BLaER1 treated with 17β-estradiol and CSF1 and Interleukin-3, amounts not matched to agents 10 nM and 100 nM (cell line): ENCODE data around the gene PARD3B.
"Not testable (repeated sequence)": the region's sequence is repeated elsewhere in the genome, so short reads cannot be mapped to it uniquely, and the experiment has no call there.

Source experiments
- H3K27ac ChIP-seq, 11 experiments: shearing (Covaris generic); formaldehyde crosslinking; 2 replicates each; pipeline ENCODE4 v1.8.1; 2022
- H3K27me3 ChIP-seq, 11 experiments: shearing (Covaris generic); formaldehyde crosslinking; 2 replicates each; pipeline ENCODE4 v1.8.1; 2022
- H3K36me3 ChIP-seq, 11 experiments: shearing (Covaris generic); formaldehyde crosslinking; 2 replicates each; pipeline ENCODE4 v1.8.1; 2022
- H3K4me1 ChIP-seq, 10 experiments: shearing (Covaris generic); formaldehyde crosslinking; 2 replicates each; pipeline ENCODE4 v1.8.1; 2022
- H3K4me2 ChIP-seq, 11 experiments: shearing (Covaris generic); formaldehyde crosslinking; 2 replicates each; pipeline ENCODE4 v1.8.1; 2022
- H3K4me3 ChIP-seq, 10 experiments: shearing (Covaris generic); formaldehyde crosslinking; 2 replicates each; pipeline ENCODE4 v1.8.1; 2022
- H3K9ac ChIP-seq, 11 experiments: shearing (Covaris generic); formaldehyde crosslinking; 2 replicates each; pipeline ENCODE4 v1.8.1; 2022
- H3K9me3 ChIP-seq, 11 experiments: shearing (Covaris generic); formaldehyde crosslinking; replicated peaks in 1 of 11; 2 replicates each; pipeline ENCODE4 v1.8.1; 2022
- H4K20me1 ChIP-seq, 11 experiments: shearing (Covaris generic); formaldehyde crosslinking; 2 replicates each; pipeline ENCODE4 v1.8.1; 2022
- Cebpa-rat ChIP-seq, 11 experiments: shearing (Covaris generic); IDR thresholded peaks; 2 replicates each; pipeline ENCODE4 v1.8.1; 2022

PARD3B gene

DNA sequence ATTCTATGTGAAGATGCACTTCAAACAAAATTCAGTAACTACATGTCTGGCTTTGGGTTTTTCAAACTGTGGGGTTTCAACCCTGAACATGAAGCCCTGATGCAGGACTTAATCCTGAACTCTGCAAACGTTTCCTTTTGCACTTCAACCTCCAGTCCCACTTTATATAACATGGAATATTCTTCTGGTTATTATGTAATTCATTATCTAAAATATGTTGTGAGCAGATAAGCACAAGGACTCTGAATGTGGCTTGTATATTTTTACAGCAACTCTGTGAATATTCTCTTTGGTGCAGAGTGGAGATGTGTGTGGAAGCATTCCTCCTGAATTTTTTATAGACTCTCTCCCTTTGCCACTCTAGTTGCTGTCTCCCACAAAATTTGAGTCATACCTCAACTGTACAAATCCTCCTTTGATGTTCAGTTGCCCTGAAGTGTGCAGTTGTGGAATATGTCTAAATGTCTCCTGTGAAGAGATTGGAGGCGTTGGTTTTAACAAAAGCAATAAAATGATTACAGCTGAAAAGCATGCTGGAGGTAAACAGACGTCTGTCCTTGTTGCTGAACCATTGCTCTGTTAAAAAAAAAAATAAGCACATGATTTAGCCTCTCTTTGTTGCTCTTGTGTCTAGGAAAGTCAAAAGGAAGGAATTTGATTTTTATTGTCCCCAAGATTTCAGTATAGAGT, 931.9 kb downstream of the PARD3B start:
- Histone ChIP-seq H3K4me3 (no peak overlapping the region), H3K4me1 (no peaks in the 10 kb centered on the region), H3K27ac (no peak overlapping the region), H3K27me3 (no peaks in the 10 kb centered on the region), H3K4me2 (no peak overlapping the region), H3K9me3 (no peaks in the 10 kb centered on the region), H3K36me3 (no peaks in the 10 kb centered on the region), H3K9ac (no peak overlapping the region), H4K20me1 (no peaks in the 10 kb centered on the region)
- TF ChIP-seq Cebpa-rat (IDR thresholded peaks at IDR 0.05), result no peak

- Histone ChIP-seq H3K4me1 (peaks cover 0 to 5% (median 0%) of the 10 kb centered on the region in 10 experiments; a peak in 3 of 20 replicates), H4K20me1 (no peaks in the 10 kb centered on the region), H3K4me2 (no peak overlapping the region), H3K27ac (no peak overlapping the region), H3K36me3 (no peaks in the 10 kb centered on the region), H3K4me3 (no peak overlapping the region), H3K9me3 (no peaks in the 10 kb centered on the region), H3K27me3 (no peaks in the 10 kb centered on the region), H3K9ac (no peak overlapping the region)
- no peak for TF ChIP-seq Cebpa-rat (IDR thresholded peaks at IDR 0.05)
These were observed 936.6 kb downstream of the PARD3B start for GRCh38 chr2:205481861-205482260.

DNA sequence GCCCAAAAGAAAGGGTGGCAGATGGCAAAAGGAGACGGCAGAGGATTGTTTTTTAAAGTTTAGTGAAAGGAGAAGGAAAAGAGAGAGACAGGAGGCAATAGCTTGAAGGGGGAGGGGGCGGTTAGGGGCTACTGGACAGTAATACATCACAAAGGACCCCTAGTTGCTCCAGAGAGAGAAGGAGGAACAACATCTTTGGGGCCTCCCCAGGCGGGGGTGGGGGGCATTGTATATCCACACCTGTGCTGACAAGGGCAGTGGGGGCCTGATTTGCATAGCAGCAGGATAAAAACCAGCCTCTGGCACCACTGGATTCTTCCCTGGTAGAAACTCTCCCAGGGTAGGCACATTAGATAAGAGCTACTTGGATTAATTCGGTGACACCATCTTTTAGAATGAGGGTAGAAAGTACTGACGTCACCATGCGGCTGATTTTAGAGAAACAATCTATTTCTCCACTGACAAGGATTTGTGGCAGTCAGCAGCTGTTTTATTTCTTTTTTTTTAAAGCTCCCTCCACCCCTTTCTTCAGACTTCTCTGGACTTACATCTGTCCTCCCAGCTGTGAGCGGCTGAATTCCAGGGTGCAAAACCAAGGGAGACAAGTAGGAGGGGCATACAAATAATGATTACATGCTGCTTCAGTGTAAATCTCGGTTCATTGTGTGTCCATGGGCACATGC, 937.3 kb downstream of the PARD3B start:
- peaks cover 0 to 5% (median 0%) of the 10 kb centered on the region in 10 experiments; a peak in 3 of 20 replicates for H3K4me1 ChIP-seq
- TF ChIP-seq Cebpa-rat (IDR thresholded peaks at IDR 0.05), result no peak
- H4K20me1 ChIP-seq, result no peaks in the 10 kb centered on the region
- no peak overlapping the region for H3K4me2 ChIP-seq
- no peaks in the 10 kb centered on the region for H3K36me3 ChIP-seq
- H3K9me3 ChIP-seq, result no peaks in the 10 kb centered on the region
- H3K9ac ChIP-seq, result no peak overlapping the region
- H3K27me3 ChIP-seq, result no peaks in the 10 kb centered on the region
- no peak overlapping the region for H3K27ac ChIP-seq
- H3K4me3 ChIP-seq, result no peak overlapping the region

DNA sequence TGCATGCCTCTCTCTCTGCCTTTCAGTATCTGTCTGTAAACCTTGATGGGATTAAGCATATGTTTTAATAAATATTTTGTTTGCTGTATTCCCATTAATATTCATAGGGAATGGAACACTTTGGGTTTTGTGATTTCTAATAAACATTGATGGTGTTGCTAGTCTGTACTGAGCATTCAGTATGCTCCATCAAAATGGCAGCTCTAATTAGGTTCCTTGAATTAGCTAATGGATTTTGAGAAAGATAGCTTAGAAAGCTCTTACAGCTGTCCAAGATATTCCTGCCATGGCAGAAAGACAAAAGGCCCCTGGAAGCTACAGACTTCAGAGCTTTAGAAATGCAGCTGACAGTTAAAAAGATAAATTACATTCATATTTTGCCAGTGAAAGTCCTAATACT, 937.8 kb downstream of the PARD3B start:
- no peak overlapping the region for H3K4me2 ChIP-seq
- H3K9ac ChIP-seq, result no peak overlapping the region
- no peak overlapping the region for H3K27ac ChIP-seq
- peaks cover 0 to 5% (median 0%) of the 10 kb centered on the region in 10 experiments; a peak in 3 of 20 replicates for H3K4me1 ChIP-seq
- no peak for TF ChIP-seq Cebpa-rat (IDR thresholded peaks at IDR 0.05)
- no peaks in the 10 kb centered on the region for H3K36me3 ChIP-seq
- no peaks in the 10 kb centered on the region for H3K27me3 ChIP-seq
- H4K20me1 ChIP-seq, result no peaks in the 10 kb centered on the region
- no peak overlapping the region for H3K4me3 ChIP-seq
- H3K9me3 ChIP-seq, result no peaks in the 10 kb centered on the region

DNA sequence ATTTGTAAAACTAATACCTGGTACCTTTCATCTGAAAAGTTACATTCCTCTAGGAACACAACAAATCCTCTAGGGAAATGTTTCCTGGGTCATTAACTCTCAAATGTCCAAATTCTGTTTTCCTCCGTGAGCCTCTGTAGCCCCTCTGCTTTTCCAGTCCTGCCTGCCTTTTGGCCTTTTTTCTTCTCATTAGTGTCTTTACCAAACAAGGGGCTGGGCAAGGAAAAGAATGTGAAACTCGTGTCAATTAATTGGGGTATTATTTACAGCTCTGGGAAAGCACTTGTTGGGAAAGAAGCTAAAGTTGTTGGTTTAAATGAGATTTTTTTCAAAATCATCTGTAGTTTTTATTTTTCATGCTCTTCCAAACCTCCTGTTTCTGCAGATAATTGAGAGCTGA, 938.9 kb downstream of the PARD3B start:
- Histone ChIP-seq H3K4me3 (no peak overlapping the region), H3K9ac (no peak overlapping the region), H3K27me3 (no peaks in the 10 kb centered on the region), H4K20me1 (no peaks in the 10 kb centered on the region), H3K9me3 (no peaks in the 10 kb centered on the region), H3K36me3 (no peaks in the 10 kb centered on the region), H3K4me2 (no peak overlapping the region), H3K27ac (no peak overlapping the region), H3K4me1 (peaks cover 0 to 5% (median 0%) of the 10 kb centered on the region in 10 experiments; a peak in 3 of 20 replicates)
- TF ChIP-seq Cebpa-rat (IDR thresholded peaks at IDR 0.05), result no peak

DNA sequence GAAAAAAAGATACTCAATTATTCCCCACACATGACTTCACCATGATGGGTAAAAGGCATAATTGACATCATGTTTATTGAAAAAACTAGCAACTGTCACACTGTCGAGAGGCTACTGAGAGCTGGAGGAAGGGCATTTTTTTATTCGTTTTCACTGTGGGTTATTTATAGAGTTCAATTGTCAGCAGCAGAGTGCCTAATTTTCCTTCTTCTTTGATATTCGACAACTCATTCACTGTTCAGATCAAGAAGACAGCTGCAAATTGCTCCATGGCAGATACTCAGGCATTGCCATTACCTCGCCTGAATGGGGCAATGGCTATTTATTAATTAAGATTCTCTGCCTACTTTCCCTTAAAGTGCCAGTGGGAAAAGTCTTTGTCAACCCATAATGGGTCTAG, 939.5 kb downstream of the PARD3B start:
- H3K27me3 ChIP-seq, result no peaks in the 10 kb centered on the region
- no peak for TF ChIP-seq Cebpa-rat (IDR thresholded peaks at IDR 0.05)

DNA sequence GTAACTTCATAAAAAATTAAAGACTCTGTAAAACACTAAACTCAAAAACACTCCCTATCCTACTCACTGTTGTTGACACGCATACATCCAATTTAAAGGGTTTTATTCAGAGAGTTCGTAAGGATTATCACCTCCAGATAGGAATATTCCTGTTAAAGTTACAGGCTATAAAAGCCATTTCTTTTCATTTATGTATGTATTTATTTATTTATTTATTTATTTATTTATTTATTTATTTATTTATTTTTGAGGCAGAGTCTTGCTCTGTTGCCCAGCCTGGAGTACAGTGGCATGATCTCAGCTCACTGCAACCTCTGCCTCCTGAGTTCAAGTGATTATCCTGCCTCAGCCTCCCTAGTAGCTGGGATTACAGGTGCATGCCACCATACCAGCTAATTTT, 948.3 kb downstream of the PARD3B start:
- H3K4me3 ChIP-seq, H3K9ac ChIP-seq, H3K4me2 ChIP-seq, H3K27me3 ChIP-seq, H3K4me1 ChIP-seq, H4K20me1 ChIP-seq, H3K36me3 ChIP-seq, H3K27ac ChIP-seq, H3K9me3 ChIP-seq: not testable (repeated sequence)

More for the DNA sequence above, 939.5 kb downstream of the PARD3B start:
- H3K4me2 ChIP-seq, result no peak overlapping the region
- no peaks in the 10 kb centered on the region for H3K36me3 ChIP-seq
- peaks cover 0 to 5% (median 0%) of the 10 kb centered on the region in 10 experiments; a peak in 3 of 20 replicates for H3K4me1 ChIP-seq
- H3K4me3 ChIP-seq, result no peak overlapping the region
- no peaks in the 10 kb centered on the region for H3K9me3 ChIP-seq
- H3K27ac ChIP-seq, result no peak overlapping the region
- no peak overlapping the region for H3K9ac ChIP-seq
- H4K20me1 ChIP-seq, result no peaks in the 10 kb centered on the region

DNA sequence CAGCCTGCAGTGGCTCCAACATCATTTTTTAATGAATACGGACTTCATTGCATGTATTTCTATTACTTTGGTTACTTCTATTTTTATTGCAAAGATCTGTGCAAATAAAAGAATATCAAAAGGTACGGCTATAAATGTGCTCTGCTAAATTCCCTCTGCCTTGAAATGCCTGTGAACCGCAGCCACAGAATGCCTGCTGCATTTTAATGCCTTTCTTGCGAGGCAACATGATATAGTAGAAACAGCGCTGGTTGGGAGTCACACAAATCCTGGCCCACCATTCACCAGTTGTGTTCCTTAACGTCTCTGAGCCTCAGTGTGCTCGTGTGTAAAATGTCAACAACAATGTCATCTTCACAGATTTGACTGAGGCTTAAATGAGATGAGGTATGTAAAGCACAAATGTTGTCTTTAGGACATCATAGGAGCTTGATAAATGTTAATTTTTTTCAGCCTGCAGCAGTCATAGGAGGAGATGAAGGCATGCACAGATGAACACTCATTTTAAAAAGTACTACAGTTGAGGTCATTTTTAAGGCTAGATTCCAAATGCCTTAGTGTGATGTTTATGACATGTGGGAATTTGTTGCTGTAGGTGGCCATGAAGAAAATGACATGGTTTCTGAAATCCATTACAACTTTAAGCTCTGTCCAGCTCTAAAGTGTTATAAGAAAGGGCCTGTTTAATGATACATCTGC, 949.4 kb downstream of the PARD3B start:
- no peak overlapping the region for H3K4me2 ChIP-seq
- no peak overlapping the region for H3K4me3 ChIP-seq
- H3K27ac ChIP-seq, result no peak overlapping the region
- peaks cover 0 to 4% (median under 1%) of the 10 kb centered on the region in 10 experiments; a peak in 12 of 20 replicates for H3K4me1 ChIP-seq
- H3K36me3 ChIP-seq, result no peaks in the 10 kb centered on the region
- H3K27me3 ChIP-seq, result no peaks in the 10 kb centered on the region
- H4K20me1 ChIP-seq, result no peaks in the 10 kb centered on the region
- no peak overlapping the region for H3K9ac ChIP-seq
- H3K9me3 ChIP-seq, result peaks cover 0 to 8% (median 6%) of the 10 kb centered on the region in 11 experiments; a peak in 12 of 22 replicates
- no peak for TF ChIP-seq Cebpa-rat (IDR thresholded peaks at IDR 0.05)

DNA sequence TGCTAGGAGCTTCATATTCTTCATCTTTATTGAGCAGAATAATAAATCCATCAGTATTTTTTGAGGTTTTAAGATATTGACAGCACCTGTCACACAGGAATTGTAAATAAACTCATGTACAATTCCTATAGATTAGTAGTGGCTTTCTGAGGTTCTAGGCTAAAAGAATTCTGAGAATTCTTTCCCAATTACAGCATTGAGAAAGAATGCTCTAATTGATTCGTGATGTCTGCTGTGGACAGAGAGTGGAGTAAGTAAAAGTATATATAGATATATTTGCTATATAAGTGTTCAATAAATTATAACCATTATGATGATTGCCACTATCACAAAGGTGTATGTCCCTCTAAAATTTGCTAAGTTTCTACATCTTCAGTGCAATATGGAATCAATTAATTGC, 950.5 kb downstream of the PARD3B start:
- H3K4me3 ChIP-seq, result no peak overlapping the region
- H3K9me3 ChIP-seq, result peaks cover 0 to 8% (median 6%) of the 10 kb centered on the region in 11 experiments; a peak in 12 of 22 replicates
- no peaks in the 10 kb centered on the region for H3K36me3 ChIP-seq
- H3K4me1 ChIP-seq, result peaks cover 6 to 16% (median 11%) of the 10 kb centered on the region in 10 experiments; a peak in 14 of 20 replicates
- no peak for TF ChIP-seq Cebpa-rat (IDR thresholded peaks at IDR 0.05)
- no peaks in the 10 kb centered on the region for H4K20me1 ChIP-seq
- no peak overlapping the region for H3K4me2 ChIP-seq
- H3K9ac ChIP-seq, result no peak overlapping the region
- H3K27ac ChIP-seq, result no peak overlapping the region
- H3K27me3 ChIP-seq, result no peaks in the 10 kb centered on the region
